Pons (tissue), 1 donor: Measurements from ENCODE around the gene PRDM10.
A peak's percentile ranks its signal among the peaks of the same experiment; 100 is the strongest.
"Not testable (repeated sequence)": the region's sequence is repeated elsewhere in the genome, so short reads cannot be mapped to it uniquely, and the experiment has no call there.

Experiments
- DNase-seq: peaks from one replicate; pipeline ENCODE4 v3.0.0-alpha.2; 2016; ENCODE audit warnings: low spot score

Gene PRDM10

DNA sequence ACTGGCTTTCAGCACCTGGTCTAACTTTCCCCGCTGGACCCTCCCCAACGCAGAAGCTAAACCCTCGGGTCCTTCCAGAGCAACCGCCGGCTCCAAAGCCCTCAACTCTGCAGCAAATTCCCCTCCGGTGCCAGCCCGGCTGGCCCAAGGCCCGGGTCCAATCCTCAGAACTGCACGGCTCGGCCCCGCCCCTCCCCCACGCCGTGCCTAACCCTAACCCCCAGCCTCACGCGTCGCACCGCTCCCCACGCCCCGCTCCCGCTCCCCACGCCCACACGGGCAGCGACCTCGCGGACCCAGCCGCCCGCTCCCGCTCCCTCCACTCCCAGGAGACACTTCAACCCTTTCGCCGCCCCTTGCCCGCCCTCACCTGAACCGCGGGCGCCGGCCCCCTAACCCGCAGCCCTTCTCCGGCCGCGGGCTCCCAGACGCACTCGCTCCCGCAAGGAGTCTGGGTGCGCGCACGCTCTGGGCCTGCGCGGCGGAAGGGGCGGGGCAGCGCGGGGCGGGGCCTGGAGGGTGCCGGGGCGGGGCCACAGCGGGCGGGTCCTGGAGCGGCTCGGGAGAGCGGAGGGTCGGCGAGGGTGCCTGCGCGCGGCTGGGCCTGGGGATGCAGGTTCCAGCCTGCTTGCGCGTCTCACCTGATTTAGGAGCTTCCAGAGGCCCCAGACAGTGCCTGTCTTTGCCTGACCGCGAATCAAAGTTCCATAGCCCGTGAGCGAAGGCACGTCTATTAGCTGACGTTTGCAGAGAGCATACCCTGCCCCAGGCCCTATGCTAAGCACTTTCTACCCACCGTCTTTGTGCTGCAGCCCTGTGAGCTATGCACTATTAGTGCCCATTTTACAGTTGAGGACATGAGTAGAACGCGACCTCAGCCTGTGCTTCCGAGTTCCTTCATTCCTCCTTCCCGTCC is 107.3 kb downstream of the PRDM10 start, which contains the start of gene NFRKB:
Gene NFRKB (minus strand): TSS at position 453 of the 916 bp plus-strand sequence. CDS start 2,729 bp downstream, outside the sequence.
- peak; percentile 60 for DNase-seq

DNA sequence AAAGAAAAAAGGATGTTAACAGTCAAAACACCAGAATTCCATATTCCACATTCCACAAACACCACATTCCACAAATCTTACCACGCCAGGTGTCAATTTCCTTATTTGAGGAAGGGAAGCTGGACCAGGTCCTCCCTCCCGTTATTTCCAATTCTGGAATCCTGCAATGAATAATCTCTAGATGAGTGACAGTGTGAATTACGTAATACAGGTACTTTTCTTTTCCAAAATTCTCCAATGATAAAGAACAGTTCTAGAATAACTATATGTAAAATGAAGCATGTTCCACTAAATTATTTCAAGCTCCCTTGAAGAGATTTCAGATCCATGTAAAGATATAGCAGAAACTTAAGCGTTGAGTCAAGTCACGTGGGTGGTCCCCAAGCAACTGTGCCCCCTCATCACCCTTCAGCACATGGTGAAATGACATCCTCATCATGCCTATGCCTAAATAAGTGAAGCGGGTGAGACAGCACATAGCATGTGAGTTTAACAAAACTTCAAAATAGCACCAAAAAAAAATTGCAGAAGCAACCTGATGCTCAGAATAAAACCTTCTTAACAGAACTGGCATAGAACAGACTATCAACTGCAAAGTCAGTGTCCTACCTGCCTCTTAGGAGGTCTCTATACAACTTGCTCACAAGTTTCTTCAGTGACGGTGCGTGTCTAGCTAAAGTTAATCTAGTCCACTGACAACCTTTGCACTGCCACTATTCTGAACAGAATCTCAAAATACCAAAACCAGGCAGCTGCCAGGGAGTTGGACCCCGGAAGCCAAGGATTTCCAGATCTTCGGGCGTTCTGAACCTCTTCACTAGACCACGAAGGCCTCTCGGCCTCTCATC is 108.1 kb downstream of the PRDM10 start:
- peak; percentile 22 for DNase-seq

DNA sequence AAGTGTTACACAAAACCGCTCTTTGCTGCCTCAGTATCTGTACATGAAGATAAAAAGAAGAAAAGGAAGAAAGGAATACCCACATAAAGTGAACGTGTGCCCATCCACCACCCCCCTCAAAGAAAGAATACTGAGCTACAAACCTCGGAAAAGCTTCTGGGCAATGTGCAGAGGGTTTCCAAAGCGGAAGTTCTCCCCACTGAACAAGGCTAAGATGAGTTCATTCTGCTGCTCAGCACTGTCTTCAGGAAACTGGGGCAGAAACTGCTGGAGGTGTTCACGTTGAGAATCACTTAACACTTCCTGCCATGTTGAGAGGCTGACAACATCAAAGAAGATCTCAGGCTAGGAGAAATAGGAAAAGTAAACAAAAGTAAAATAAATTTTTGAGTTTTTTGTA is 114.2 kb downstream of the PRDM10 start:
- no peak for DNase-seq

DNA sequence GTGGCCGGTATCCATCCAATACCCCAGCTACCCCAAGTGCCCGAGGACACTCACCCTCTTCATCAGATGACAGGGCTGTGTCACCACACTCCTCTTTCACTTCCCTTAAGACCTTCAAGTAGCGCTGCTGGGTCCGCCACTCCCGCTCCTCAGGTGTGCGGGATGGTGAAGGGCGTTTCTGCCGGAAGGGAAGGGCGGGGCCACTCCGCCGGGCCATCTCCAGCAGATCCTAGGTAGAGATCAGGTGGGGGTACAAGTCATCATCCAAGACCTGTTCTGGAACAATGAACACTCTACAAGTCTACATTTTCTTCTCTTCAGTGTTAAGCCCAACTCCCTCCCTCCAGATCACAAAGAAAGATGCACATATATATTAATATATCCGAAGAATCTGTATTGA is 117.3 kb downstream of the PRDM10 start:
- no peak for DNase-seq

DNA sequence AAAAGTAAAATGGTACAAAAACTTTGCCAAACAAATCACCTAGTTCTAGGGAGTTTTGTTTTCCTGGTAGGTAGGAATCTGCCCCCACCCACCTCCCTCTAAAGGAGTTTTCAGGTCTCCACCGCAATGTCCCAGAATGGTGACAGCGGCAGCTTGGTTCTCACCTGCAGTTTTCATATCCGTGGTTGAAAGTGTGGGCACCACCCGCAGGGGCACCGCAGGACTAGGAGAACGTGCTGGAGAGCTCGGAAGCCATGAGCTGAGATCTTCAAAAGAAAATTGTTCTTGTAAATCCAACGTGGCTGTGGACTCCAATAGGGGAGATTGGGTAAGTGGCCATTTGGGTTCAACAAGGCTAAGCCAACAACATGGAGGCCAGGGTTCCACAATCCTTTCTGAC is 118.1 kb downstream of the PRDM10 start:
- DNase-seq, result no peak

DNA sequence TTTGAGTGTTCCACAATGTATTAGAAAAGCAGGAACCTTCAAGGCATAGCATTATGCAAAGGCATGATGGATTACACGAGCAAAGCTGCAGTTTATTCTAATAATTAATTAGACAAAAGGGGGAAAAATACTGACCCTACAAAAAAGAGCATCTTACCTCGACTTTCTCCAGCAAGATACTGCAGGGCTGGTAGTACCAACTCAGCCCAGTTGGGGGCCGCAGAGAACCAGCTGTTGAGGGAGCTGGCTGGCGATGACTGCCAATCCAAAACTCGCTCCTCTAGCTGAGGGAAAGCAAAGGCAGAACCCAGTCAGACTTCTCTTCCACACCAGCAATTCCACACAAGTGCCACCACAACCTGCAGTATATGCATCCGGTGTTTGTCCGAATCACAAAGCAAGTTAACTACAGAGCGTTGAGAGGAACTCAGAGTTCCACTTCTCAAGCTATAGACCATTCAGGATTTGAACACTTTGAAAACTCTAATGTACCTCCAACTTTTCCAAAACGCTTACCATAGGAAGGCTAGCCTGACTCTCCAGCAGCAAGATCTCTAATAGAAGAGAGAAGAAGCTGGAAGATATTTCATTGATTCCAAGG is 121.0 kb downstream of the PRDM10 start:
- peak; percentile 7 for DNase-seq

DNA sequence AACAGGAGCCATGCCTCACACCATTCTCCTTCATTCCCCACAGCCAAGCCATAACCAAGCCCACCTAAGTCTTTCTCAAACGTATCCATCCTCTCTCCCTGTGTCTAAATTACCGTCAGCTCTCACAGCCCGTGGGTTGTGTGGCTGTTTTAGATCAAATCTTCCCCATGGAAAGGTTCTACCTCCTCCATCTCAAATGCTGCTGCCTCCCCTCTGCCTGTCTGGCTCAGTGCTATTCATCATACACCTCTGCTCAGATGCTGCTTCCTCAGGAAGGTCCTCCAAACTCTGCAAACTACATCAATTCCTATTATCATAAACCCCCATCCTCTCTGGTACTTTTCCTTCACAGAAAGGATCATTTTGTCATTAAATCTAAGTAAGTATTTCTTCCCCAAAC is 122.3 kb downstream of the PRDM10 start:
- no peak for DNase-seq

DNA sequence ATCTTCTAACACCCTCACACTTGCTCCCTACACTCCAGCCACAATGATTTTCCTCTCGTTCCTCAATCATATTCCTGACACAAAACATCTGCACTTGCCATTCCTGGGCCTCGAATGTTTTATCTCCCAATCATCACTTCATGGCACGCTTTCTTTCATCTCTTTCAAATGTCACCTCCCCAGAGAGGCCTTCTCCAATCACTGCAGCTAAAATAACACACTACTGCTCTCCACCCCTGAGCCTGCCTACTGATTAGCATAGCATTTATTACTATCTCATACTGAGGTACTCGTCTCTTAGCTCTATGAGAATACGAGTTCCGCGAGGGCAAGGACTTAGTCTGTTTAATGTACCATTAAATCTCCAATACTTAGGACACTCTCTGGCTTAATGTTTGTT is 130.7 kb downstream of the PRDM10 start:
- DNase-seq, result no peak

DNA sequence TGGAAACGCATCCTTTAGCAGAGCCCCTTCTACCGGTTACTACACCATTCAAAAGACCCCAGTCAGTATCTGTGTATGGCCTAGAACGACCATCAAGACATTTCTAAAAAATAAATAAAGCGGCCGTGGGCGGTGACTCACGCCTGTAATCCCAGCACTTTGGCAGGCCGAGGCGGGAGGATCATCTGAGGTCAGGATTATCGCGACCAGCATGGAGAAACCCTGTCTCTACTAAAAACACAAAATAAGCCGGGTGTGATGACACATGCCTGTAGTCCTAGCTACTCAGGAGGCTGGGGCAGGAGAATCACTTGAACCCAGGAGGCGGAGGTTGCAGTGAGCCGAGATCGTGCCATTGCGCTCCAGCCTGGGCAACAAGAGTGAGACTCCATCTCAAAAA is 134.0 kb downstream of the PRDM10 start:
- not testable (repeated sequence) for DNase-seq

DNA sequence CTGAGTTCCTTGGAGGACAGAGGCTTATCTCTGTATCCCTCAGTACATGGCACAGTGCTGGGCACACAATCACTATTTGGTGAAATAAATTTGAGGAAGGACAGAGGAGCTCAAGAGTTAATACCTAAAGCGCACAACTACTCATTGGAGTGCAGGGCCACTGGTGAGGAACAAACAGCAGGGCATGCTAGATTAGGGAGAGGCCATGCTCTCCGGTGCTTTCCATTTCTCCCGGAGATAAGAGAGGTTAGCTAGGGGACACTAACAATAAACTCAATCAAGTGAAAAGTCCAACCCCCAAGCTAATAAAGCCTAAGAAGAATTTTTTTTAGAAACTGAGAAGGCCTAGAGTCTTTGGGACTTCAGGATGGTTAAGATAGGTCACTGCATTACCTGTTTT is 136.3 kb downstream of the PRDM10 start:
- DNase-seq, result no peak

DNA sequence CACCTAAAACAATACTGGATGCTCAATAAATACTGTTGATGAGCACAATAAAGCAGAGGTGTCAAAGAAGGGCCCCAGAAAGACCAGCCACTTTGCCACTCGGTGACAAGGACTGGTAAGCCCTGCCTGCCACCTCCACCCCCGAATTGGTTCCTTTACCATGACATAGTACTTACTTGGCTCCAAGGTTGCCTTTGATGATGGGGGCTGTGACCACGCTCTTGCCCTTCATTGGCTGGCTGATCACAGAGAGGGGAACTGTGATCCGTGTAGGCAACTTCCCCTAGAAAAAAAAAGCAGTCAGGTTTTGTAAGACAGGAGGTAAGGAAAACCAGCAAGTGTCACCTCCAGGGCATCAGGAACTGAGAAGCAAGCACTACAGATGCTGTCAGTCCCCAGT is 136.9 kb downstream of the PRDM10 start:
- DNase-seq, result no peak

DNA sequence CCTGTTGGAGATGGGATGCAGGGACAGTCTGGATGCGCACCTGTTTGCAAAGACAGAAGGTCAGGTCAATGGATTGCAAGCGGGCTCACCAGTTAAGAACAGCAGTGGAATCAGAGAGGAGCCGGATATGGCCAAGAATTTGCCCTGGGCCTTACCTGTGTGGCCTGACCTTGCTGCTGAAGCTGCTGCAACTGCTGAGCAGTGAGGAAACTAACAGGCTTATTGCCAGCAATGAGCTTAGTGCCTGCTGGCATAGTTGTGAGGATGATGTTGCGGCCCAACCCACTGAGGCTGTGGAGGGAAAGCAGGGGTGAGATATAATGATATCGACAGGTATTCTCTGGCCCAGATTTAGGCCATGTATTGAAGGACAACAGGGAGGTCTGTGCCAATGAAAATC is 137.8 kb downstream of the PRDM10 start:
- DNase-seq, result no peak

DNA sequence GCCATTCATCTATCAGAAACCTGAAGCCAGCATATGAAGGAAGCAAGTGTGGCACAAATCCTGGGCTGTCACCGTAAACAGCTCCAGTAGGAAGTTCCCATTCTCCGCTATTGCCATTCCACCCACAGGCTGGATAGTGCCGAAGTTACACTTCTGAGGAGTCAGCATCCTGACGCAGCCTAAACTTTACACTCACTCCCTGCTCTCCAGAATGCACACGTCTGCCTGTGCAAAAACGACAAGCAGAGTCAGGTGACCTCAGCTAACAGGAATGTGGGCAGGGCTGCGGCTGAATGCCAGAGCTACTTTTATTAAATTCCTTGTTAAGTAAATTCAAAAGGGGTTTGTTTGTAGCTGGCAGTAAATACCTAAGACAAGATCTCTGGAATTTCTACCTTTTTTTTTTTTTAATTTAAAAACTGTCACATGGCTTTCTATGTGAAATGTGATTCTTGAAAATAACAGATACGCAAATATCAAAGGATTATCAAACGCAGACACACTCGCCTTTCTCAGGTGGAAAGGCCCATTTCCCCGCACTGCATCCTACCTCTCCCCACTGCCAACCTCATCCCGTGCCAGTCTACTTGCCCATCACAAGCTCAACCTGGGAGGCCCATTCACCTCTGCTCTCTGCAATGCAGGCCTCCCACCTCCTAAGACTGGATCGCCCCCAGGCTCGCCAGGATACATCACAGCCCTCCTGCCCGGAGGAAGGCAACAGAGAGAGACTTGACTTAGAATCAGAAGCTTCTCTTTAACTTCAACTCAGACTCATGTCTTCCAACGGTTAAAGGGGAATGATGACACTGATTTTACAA is 140.7 kb downstream of the PRDM10 start:
- no peak for DNase-seq

DNA sequence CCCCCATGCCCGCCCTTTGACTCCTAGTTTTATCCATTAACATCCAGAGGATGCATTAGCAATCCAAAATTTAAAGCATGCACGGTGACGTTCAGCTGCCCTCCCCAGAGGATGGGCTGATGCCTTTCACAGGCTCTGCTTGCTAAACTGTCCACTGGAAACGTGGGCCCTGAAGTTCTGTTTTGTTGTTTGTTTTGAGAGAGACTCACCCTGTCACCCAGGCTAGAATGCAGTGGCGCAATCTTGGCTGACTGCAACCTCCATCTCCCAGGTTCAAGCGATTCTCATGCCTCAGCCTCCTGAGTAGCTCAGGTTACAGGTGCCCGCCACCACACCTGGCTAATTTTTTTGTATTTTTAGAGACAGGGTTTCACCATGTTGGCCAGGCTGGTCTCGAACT is 146.6 kb downstream of the PRDM10 start:
- DNase-seq, result no peak

DNA sequence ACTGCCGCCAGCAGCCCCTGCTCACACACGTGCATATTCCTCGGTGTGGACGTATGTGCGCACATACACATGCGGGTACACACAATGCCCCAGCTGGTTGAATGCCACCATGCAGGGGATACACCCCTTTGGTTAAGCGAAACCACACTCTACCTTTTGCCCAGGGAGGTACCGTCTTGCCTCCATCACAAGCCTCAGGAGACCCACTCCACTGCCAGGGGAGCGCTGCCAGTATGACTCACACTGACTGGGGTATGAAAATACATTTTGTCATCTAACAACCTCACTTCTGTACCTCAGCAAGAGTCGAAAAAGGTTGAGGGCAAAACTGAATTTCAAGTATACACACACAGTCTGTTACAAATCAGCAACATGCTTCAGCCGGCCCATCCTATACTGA is 147.5 kb downstream of the PRDM10 start:
- DNase-seq, result no peak

DNA sequence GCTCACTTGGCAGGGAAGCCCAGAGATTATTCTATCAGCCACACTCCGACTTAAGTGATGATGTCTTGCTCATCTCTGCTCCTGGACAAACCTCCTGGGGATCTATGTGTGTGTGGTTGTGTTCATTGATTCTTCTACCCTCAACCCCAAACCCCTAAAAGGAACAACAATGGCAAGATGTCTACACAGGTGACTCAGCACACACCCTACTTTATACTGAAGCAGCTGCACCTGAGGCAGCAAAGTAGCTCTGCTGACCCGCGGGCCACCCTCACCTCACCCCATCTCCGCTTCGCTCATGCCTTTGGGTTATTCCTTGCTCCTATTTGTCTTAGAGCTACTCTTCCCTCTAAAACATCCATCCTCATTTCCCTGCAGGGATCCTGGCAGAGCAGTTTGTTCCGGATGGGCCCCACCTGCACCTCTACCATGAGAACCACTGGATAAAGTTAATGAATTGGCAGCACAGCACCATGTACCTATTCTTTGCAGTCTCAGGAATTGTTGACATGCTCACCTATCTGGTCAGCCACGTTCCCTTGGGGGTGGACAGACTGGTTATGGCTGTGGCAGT is 148.3 kb downstream of the PRDM10 start:
- DNase-seq, result no peak

DNA sequence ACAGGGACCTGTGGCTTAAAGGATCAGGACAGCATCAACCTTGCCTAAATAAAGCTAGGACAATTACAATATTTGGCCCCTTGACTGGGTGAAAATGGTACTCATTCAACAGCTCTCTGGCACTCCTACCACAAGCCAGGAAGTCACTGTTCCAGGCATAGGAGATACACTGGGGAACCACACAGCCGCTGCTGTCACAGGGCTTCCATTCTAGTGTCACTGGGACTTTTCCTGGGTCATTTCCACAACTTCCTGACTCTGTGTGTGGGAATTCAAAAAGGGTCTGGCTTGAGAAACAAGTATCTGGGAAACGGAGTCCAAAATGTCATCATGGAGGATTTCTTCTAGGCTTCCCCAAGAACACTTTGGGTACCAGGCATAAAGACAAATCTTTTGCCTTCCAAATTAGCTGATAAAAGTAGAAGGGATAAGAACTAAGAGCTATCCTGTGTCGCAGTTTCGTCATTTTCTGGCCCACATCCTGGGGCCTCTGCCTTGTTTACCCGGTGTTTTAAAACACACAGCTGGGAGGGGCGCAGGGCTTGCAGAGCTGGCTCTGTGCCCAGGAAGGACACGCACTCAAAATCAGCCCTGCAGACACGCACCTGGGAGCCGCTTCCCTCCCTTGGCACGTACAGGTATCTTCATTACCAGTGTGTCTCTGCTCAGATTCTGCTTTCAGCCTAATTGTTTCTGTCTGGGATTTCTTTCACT is 149.0 kb downstream of the PRDM10 start:
- no peak for DNase-seq

DNA sequence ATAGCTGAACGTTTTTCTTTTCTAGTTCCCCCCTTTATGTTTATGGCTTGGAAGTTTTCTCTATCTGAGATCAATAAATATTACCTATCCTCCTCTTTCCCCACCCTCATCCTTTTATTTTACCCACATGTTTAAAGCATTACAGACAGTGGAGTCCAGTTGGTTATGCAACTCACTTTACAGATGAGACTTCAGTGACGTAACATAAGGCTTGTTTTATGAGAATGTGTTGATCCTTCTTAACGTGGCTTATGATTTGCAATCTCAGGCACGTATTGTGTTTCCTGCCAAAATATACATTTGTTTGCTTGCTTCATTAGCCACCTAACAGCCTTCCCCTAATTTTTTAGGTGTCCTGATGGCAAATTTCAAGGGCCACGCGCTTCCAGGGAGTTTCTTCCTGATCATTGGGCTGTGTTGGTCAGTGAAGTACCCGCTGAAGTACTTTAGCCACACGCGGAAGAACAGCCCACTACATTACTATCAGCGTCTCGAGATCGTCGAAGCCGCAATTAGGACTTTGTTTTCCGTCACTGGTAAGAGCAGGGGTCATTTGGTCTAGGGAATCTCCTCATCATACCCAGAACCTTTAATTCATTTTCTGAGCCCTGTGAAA is 150.4 kb downstream of the PRDM10 start:
- DNase-seq, result no peak
